Measurements from ENCODE around the gene AKAP3.

The AKAP3 gene

DNA sequence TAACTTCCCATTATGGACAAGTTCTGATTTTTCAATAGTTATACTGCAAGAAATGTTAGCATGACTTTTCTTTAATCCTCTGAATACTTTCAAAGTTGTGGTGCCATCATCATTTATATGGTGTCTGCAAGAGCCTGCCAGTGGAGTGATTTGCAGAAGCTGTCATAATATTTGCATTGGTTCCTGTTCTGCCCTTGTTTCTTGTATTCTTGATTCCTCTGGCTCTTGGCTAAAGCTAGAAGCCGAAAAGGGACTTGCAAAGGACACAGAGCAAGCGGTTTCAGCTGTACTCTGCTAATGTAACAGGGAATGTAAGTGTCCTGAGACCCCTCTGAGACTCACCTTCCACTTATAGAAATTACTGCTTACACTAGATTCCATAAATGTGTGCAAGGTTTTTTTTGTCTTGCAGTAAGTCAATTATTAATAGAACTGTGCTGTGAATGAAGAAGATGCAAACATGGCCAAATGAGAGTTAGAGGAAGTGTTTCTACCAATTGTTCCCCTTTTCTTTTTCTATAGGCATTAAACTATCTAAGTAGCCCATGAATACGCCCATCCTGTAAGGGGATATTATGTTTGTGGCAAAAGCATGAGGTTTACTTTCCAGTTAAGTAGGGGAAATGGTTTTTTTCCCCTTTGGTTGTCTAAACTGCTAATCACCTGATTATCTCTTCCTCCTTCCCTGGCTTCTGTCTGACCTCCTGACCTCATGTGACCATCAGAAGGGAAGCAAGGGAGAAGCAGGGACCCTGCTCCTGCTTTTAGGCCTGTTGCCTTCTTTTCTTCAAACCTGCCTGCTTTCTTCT is 81.6 kb downstream of the AKAP3 start:
- Histone ChIP-seq H2BK12ac (ENCODE audit: low read length) (no peak overlapping the region), H4K91ac (ENCODE audit: low read depth, low read length, poor library complexity) (no peak overlapping the region), H2BK5ac (ENCODE audit: low read length) (no peak overlapping the region), H3K36me3 (replicated peaks in 1 of 2; ENCODE audit: control insufficient read depth in 2 of 2, insufficient read depth in 2 of 2, low read length in 2 of 2) (peaks cover 0 to 6% of the 10 kb centered on the region in 2 donors), H3K79me1 (ENCODE audit: low read depth, low read length) (no peaks in the 10 kb centered on the region), H3K27me3 (ENCODE audit: control insufficient read depth in 3 of 3, insufficient read depth in 3 of 3, low read depth in 1 of 3, low read length in 3 of 3) (peaks cover 0 to 2% (median 0%) of the 10 kb centered on the region in 3 experiments), H3K4me3 (ENCODE audit: low read length in 2 of 2) (no peak overlapping the region), H4K8ac (ENCODE audit: low read depth, low read length) (no peak overlapping the region), H3K23ac (ENCODE audit: low read depth, low read length, poor library complexity) (no peak overlapping the region), H3K14ac (ENCODE audit: low read length) (no peak overlapping the region), H3K4me2 (ENCODE audit: insufficient read depth, low read length, poor library complexity, severe bottlenecking) (no peak overlapping the region), H3K27ac (replicated peaks; ENCODE audit: low read length) (peak overlapping the region; percentile 65), H3K9ac (ENCODE audit: low read depth, low read length, poor library complexity) (no peak overlapping the region), H3K18ac (ENCODE audit: low read length) (no peak overlapping the region), H3K4me1 (ENCODE audit: control insufficient read depth in 2 of 2, insufficient read depth in 1 of 2, low read depth in 1 of 2, low read length in 2 of 2) (peaks cover 3 to 12% of the 10 kb centered on the region in 2 donors), H2BK15ac (ENCODE audit: low read length) (no peak overlapping the region), H3K4ac (ENCODE audit: low read length) (no peak overlapping the region), H2BK120ac (ENCODE audit: low read depth, low read length) (no peak overlapping the region), H3K9me3 (replicated peaks in 1 of 2; ENCODE audit: control insufficient read depth in 2 of 2, insufficient read depth in 1 of 2, low read depth in 1 of 2, low read length in 2 of 2) (peaks cover 0 to 8% of the 10 kb centered on the region in 2 donors), H2AK5ac (ENCODE audit: low read depth, low read length) (no peak overlapping the region), H2AFZ (ENCODE audit: low read length) (no peak overlapping the region)
- no CpG with 5 or more reads among the region's 3 CpGs for WGBS, 2 donors (ENCODE audit: extremely low coverage in 2 of 2, insufficient read length in 2 of 2, insufficient replicate concordance in 1 of 2)
- no peak for DNase-seq (ENCODE audit: low spot score)

- no peak overlapping the region for H2BK5ac ChIP-seq (ENCODE audit: low read length)
- H3K27ac ChIP-seq (replicated peaks; ENCODE audit: low read length): no peak overlapping the region
- no peak overlapping the region for H2AFZ ChIP-seq (ENCODE audit: low read length)
- peaks cover 6 to 16% of the 10 kb centered on the region in 2 donors for H3K4me1 ChIP-seq (ENCODE audit: control insufficient read depth in 2 of 2, insufficient read depth in 1 of 2, low read depth in 1 of 2, low read length in 2 of 2)
- no peak overlapping the region for H3K4me3 ChIP-seq (ENCODE audit: low read length in 2 of 2)
- no peak overlapping the region for H2BK12ac ChIP-seq (ENCODE audit: low read length)
- no peak overlapping the region for H2BK15ac ChIP-seq (ENCODE audit: low read length)
- DNase-seq (ENCODE audit: low spot score): no peak
- peaks cover 0 to 6% of the 10 kb centered on the region in 2 donors for H3K36me3 ChIP-seq (replicated peaks in 1 of 2; ENCODE audit: control insufficient read depth in 2 of 2, insufficient read depth in 2 of 2, low read length in 2 of 2)
- H3K14ac ChIP-seq (ENCODE audit: low read length): no peak overlapping the region
- no peak overlapping the region for H3K4ac ChIP-seq (ENCODE audit: low read length)
- peaks cover 0 to 8% of the 10 kb centered on the region in 2 donors for H3K9me3 ChIP-seq (replicated peaks in 1 of 2; ENCODE audit: control insufficient read depth in 2 of 2, insufficient read depth in 1 of 2, low read depth in 1 of 2, low read length in 2 of 2)
- H3K23ac ChIP-seq (ENCODE audit: low read depth, low read length, poor library complexity): no peak overlapping the region
- no peak overlapping the region for H3K4me2 ChIP-seq (ENCODE audit: insufficient read depth, low read length, poor library complexity, severe bottlenecking)
- H3K79me1 ChIP-seq (ENCODE audit: low read depth, low read length): no peaks in the 10 kb centered on the region
- no CpG with 5 or more reads among the region's 2 CpGs for WGBS, 2 donors (ENCODE audit: extremely low coverage in 2 of 2, insufficient read length in 2 of 2, insufficient replicate concordance in 1 of 2)
- no peak overlapping the region for H3K18ac ChIP-seq (ENCODE audit: low read length)
- H3K27me3 ChIP-seq (ENCODE audit: control insufficient read depth in 3 of 3, insufficient read depth in 3 of 3, low read depth in 1 of 3, low read length in 3 of 3): peaks cover 0 to 2% (median 0%) of the 10 kb centered on the region in 3 experiments
- no peak overlapping the region for H2BK120ac ChIP-seq (ENCODE audit: low read depth, low read length)
- H4K91ac ChIP-seq (ENCODE audit: low read depth, low read length, poor library complexity): no peak overlapping the region
- H2AK5ac ChIP-seq (ENCODE audit: low read depth, low read length): no peak overlapping the region
- no peak overlapping the region for H4K8ac ChIP-seq (ENCODE audit: low read depth, low read length)
- H3K9ac ChIP-seq (ENCODE audit: low read depth, low read length, poor library complexity): no peak overlapping the region
Measured at GRCh38 chr12:4566474-4566873, 82.4 kb downstream of the AKAP3 start.
